Activated CD8-positive, alpha-beta memory T cell treated with anti-CD3 and anti-CD28 coated beads, Interleukin-2, amount 50 U/mL, for 24 hours (primary cell): Measurements from ENCODE around the gene RASAL1.

ENCODE experiments used
- DNase-seq: peaks from one replicate; pipeline ENCODE4 v3.0.0-alpha.2; 2020; ENCODE audit errors: extremely low read depth

The RASAL1 gene

DNA sequence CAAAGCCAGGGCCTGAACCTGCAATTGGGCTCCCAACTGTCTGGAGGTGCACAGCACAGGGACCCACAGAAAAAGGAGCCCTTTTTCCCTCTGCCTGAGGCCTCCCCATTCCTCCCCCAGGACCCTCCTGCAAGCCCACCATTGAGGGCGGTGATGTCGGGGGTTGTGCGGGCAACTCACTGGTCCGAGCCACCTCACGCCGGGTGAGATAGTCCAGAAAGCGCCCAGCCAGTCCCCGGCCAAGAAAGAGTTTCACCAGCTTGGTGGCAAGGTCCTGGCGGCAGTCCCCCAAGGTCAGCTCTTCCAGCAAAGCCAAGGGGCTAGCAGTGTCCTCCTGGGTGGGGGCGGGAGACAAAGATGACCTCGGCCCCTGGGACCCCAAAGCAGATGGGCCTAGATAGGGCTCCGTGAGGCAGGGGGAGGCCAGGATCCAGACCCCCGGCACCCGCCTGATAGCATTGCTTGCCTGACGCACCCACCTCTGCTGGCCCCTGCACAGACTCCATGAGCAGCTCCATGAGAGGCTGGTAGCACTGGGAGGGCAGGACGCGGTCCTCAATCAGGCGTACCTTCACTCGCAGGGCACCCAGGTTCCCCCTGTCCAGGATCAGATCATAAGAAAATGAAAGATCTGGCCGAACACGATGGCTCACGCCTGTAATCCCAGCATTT lies 20.0 kb downstream of the RASAL1 start:
- DNase-seq = no peak

GRCh38 chr12:113114447-113115178 lies 20.9 kb downstream of the RASAL1 start:
- DNase-seq = no peak

GRCh38 chr12:113113397-113113796 lies 22.2 kb downstream of the RASAL1 start:
- no peak for DNase-seq

DNA sequence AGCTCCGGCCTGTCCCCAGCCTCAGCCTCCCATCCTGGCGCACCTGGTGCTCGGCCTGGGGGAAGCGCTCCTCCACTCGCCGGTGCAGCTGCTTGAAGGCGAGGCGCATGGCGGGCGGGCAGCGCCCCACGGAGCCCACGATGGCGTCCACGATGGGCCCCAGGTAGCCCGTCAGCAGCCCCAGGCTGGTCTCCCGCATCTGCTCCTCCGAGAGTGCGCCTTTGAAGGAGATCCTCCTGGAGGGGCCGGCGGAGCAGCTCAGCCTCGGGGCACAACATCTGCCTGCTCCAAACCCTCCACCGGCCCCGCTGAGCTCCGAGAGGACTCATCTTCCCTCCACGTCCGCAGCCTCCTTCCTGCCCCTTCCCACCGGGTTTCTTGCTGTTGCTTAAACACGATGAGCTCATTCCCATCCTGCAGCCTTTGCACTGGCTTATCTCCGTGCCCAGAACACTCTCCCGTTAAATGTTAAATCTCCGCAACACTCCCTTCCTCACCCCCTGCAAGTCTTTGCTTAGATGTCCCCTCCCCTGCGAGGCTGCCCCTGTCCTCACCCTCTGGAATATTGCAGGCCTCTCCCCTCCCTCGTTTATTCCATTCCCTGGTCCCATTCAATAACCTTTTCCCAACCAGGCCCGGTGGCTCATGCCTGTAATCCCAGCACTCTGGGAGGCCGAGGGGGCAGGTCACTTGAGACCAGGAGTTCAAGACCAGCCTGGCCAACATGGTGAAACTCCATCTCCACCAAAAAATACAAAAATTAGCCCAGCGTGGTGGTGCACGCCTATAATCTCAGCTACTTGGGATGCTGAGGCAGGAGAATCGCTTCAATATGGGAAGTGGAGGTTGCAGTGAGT lies 23.3 kb downstream of the RASAL1 start:
- DNase-seq = no peak

DNA sequence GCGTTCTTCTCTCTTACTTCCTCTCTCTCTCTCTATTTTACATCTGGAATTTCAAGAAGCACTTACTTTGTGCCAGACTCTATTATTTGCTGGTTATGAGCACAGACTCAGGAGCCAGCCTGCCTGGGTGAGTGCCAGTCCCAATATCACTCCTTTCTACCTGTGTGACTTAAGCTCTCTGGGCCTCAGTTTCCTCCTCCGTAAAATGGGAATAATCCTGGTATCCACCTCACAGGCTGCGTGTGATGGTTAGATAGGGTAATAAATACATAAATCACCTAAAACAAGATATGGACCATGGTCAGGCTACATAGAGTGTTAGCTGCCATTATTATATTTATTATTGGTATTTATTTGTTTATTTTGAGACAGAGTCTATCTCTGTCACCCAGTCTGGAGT lies 24.3 kb downstream of the RASAL1 start:
- DNase-seq = no peak

- no peak for DNase-seq
Measured at GRCh38 chr12:113109872-113110599, 25.5 kb downstream of the RASAL1 start.

DNA sequence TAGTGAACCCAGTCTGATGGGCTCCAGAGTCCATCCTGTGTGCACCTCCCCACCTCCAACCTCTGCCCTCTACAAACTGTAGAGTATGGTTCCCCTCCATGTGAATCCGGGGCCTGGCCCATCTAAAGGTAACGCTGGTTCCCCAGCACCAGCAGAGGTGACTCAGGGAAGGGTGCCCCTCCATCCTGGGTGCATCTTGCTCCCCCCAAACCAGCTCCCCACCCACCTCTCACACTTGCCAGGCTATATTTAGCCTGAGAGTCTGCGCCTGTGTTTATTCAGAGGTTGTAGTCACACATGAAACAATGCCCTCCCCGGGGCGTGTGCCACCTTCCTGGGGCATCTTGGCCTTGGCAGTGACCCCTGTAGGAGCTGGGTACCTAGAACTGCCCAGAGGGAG lies 26.2 kb downstream of the RASAL1 start:
- no peak for DNase-seq

DNA sequence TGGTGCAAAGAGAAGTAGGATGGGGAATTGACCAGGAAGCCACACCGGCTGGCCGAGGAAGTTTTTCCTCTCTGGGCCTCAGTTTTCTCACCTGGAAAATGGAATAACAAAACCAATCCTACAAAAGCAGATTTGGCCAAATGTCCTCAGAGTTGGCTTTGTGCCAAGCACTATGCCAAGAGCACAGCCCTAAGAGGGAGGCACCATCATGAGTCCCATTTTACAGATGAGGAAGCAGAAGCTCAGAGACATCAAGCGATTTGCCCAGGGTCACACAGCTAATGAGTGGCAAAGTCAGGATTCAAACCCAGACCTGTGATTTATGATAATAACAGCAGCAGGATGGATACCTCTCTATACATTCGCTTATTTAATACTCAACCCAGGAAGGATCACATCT lies 27.3 kb downstream of the RASAL1 start:
- no peak for DNase-seq

- no peak for DNase-seq
Measured at GRCh38 chr12:113106361-113106760, 29.2 kb downstream of the RASAL1 start.

- DNase-seq = no peak
Measured at GRCh38 chr12:113105606-113106271, 29.8 kb downstream of the RASAL1 start.

DNA sequence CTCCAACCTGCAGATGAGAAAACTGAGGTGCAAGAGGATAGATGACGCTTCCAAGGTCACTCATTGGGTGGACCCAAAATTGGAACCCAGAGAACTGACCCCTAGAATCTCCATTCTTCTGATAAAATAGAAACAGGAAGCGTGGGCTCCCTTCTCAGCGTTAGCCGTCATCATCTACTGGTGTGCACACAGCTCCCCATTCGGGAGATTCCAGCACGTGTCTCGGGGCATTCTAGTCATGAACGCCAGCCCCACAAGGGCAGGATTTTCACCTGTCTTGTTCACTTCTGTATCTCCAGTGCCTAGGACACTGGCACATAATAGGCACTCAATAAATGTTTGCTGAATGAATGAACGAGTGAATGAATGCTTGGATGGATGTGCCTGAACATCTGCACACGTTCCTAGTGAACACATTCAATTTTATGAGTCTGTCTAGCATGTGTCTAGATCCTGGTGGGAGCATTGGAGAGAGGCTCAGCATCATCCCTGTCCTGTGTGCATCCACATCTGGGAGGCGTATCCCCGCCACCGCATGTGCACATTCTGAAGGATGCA lies 30.5 kb downstream of the RASAL1 start:
- DNase-seq = no peak

GRCh38 chr12:113103756-113104450 lies 31.7 kb downstream of the RASAL1 start:
- DNase-seq = no peak

DNA sequence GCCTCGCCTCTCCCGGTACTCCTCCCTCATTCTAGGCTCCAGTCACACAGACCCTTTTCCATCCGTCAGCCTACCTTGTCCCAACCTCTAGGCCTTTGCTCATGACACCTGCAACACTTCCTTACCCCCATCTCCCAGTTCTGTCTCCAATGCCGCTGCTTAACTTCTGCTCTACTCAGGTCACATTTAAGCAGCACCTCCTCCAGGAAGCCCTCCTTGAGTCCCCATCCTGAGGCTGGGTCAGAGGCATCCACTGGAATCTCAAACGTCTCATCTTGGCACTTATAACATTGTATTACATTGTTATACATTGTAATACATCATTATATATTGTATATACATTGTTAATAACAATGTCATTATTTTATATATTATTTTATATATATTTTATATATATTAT lies 32.8 kb downstream of the RASAL1 start:
- no peak for DNase-seq

GRCh38 chr12:113101751-113102150 lies 33.8 kb downstream of the RASAL1 start:
- DNase-seq = no peak

DNA sequence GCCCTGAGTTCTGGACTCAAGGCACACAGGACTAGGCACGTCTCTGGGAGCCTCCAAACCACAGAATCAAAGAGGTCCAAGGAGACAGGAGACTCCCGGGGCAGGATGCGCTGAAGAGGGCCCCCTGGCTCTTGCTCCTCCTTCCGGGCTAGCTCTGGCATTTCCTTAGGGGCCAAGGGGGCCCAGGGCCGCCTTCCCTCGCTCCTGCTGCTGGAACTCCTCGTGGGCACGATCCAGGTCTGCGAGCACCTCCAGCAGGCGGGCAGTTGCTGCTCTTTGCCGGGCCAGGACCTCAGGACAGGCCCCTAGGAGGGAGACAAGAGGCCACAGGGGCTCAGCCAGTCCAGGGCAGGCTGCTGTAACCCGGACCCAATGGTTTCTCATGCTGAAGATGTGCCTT lies 35.8 kb downstream of the RASAL1 start:
- no peak for DNase-seq

- no peak for DNase-seq
Measured at GRCh38 chr12:113099364-113099763, 36.2 kb downstream of the RASAL1 start.

DNA sequence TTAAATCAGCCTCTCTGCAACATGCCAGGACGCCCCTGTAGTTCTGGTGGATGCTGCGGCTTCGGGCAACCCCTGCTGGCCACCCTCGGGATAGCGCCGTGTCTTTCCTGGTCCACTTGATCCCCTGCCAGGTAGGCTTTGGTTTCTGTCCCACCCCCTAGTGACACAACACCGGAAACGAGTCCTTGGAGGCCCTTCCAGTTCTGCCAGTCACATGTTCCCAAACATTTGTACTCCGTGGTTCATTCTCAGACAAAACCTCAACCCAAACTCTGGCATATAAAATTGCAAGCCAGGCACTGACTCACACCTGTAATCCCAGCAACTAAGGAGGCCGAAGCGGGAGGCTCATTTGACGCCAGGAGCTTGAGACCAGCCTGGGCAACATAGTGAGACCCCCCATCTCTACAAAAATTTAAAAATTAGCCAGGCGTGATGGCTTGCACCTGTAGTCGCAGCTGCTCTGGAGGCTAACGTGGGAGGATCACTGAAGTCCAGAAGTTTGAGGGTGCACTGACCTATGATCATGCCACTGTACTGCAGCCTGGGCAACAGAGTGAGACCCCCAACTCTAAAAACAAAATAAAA lies 37.0 kb downstream of the RASAL1 start:
- peak; percentile 25 for DNase-seq

DNA sequence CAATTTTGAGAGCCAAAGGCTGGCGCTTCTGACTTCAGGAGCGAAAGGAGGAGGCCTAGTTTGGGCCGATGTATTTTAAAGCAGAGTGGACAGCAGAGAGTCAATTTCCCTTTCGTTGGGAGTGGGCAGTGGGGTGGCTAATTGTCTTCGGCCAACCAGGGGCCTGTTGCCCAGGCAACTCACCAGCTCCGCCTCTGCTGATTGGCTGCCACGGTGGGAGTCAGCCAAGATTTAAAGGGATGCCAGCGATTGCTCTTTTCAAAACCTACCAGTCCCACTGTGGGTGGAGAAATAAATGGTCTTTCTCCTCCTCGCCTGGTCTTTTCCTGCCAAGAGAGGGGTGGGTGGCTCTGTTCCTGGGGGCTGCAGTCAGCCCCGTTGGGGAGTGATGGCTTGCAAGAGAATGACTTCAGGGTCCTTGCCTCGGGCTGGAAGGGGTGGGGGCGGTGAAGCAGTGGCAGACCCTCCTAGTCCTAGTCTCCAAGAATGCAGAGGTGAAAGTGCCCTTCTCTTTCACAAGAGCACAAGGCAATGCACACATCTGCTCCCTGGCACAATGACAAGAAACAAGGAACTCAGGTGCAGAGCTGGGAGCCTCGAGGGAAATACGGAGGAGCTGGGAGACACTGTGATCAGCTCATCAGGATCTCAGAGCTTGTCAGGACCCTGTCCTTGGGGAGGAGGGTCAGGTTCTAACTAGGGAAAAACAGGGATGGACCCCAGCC lies 37.7 kb downstream of the RASAL1 start:
- no peak for DNase-seq

- no peak for DNase-seq
Measured at GRCh38 chr12:113096675-113097461, 38.7 kb downstream of the RASAL1 start.
